ENCODE results near the gene GATM.
"Not testable (repeated sequence)": the region's sequence is repeated elsewhere in the genome, so short reads cannot be mapped to it uniquely, and the experiment has no call there.

GATM gene

GRCh38 chr15:45361878-45362277, 16.5 kb downstream of the GATM start:
- no peak for DNase-seq (ENCODE audit: low read depth in 4 of 4, low spot score in 1 of 4)

- no peak for DNase-seq (ENCODE audit: low read depth in 4 of 4, low spot score in 1 of 4)
Observed at GRCh38 chr15:45355860-45356259, 22.5 kb downstream of the GATM start.

DNA sequence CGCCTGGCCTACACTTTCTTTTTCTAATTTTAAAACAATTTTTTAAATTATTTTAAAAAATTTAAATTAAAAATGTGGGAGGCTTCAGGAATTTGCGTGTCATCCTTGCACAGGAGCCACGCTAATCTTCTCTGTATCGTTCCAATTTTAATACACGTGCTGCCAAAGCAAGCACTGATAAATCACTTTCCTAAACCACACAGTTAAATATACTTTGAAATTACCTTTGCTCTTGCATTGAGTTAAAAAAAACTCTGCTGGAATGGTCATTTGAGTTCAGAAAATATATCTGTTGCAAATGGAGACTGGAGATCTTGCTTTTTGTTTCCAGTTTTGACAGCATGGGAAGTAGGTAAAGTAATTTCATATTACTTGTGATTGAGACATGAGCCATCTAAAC, 23.6 kb downstream of the GATM start:
- no peak for DNase-seq (ENCODE audit: low read depth in 4 of 4, low spot score in 1 of 4)

- no peak for DNase-seq (ENCODE audit: low read depth in 4 of 4, low spot score in 1 of 4)
Observed at GRCh38 chr15:45351227-45351626, 27.1 kb downstream of the GATM start.

- no peak for DNase-seq (ENCODE audit: low read depth in 4 of 4, low spot score in 1 of 4)
Observed at GRCh38 chr15:45349623-45350022, 28.7 kb downstream of the GATM start.

DNA sequence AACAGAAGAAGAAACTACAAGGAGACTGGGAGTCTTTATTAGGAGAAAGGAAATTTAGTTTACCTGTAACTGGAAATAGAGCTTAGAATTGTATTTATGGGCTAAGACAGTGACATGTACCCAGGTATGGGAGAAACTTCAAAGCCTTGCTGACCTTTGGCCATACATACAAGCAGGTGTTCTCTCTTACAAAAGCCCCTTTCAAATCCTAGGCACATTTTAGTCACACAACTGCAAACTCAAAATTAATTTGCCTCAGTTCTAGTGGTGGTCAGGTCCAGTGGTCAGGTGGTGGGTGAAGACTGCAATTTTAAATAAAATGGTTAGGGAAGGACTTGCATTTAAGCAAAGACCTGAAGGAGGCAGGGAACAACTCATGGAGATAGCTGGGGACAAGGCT, 30.4 kb downstream of the GATM start:
- no peak for DNase-seq (ENCODE audit: low read depth in 4 of 4, low spot score in 1 of 4)

GRCh38 chr15:45347033-45347432, 31.3 kb downstream of the GATM start:
- no peak for DNase-seq (ENCODE audit: low read depth in 4 of 4, low spot score in 1 of 4)

DNA sequence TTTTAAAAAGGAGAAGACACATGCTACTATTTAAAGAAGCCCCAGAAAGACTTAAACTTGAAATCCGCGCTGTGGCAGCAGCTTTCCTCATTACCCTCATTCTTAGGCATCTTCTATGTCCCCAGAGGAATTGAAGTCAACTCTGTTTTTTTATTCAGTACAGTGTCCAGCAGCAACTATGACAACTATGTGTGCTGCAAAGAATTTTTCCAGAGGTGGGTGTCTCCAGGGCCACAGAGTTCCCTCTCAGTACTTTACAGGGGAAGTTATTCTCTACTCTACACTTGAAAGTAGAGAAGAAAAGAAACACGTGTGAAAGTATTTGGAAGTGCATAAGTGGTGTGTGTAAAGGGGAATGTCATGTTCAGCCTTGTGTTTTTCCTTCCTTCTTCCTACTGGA, 32.0 kb downstream of the GATM start:
- no peak for DNase-seq (ENCODE audit: low read depth in 4 of 4, low spot score in 1 of 4)

GRCh38 chr15:45343258-45343860, 35.0 kb downstream of the GATM start:
- no peak for DNase-seq (ENCODE audit: low read depth in 4 of 4, low spot score in 1 of 4)

DNA sequence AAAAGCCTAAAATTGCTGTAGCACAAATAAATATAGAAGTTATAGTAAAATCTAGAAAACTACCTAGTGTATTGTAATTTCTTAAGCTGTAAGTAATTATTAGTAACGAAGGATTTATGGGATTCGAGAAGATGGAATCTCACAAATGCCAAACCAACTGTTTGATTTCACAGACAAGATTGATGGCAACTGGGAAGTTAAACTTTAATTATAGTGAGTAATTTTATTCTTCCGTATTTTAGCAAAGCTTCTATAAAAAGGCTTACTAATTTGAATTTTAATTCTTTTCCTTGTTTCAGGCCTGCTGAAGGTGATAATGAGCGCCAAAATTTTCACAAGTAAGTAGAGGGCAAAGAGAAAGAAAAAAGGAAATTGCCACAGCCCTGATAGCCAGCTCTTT, 36.6 kb downstream of the GATM start:
- DNase-seq (ENCODE audit: low read depth in 4 of 4, low spot score in 1 of 4), result no peak

DNA sequence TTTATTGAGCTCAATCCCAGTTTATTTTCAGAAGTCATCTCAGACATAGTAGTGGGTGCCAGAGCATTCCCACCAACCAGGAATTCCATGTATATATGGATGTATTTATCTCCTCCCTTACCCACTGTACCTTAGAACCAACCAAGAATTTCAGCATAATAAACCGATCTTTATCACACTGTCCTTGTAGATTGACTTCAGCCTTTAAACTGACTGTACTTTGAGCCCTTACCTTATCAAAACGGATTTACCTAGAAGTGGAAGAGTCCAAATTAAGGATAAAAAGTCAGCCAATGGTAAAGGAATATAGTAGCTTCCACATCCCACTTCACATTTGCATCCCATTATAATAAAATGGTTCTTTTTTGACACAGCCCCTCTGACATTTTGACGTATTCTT, 37.9 kb downstream of the GATM start:
- DNase-seq (ENCODE audit: low read depth in 4 of 4, low spot score in 1 of 4), result no peak

- DNase-seq (ENCODE audit: low read depth in 4 of 4, low spot score in 1 of 4), result no peak
Observed at GRCh38 chr15:45338417-45338816, 39.9 kb downstream of the GATM start.

GRCh38 chr15:45337224-45337623, 41.1 kb downstream of the GATM start:
- DNase-seq (ENCODE audit: low read depth in 4 of 4, low spot score in 1 of 4), result no peak

DNA sequence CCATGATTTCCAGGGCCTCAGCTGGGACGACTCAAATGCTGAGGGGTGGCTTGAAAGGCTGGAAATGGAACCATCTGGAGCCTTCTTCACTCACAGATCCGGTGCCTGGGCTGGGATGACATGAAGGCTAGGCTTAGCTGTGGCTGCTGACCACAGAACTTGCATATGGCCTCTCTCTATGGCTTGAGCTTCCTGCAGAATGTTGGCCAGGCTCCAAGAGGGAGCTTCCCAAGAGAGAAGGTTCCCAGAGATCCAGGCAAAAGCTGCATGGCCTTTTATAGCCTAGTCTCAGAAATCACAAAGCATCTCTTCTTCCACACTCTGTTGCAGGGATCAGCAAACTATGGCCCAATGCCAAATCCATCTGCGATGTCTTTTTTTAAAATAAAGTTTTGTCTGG, 44.8 kb downstream of the GATM start:
- DNase-seq (ENCODE audit: low read depth in 4 of 4, low spot score in 1 of 4), result no peak

DNA sequence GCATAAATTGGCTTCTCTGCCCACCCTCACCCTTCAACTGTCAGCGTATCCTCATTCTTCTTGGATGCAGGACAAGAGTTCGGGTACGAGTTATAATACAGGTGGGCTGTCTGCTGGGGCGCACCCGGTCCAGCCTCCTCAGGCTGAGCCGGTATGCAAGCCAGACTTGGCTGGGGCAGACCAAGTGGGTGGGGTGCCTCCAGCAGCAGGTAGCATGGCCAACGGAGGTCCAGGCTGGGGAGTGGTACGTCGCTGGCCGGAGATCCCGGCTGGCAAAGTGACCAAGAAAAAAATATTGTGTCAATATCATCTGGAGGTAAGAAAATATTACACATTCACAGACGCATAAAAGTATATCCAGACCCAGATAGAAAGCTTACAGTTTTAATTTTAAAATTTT, 45.6 kb downstream of the GATM start:
- no peak for DNase-seq (ENCODE audit: low read depth in 4 of 4, low spot score in 1 of 4)

GRCh38 chr15:45331972-45332371, 46.4 kb downstream of the GATM start:
- no peak for DNase-seq (ENCODE audit: low read depth in 4 of 4, low spot score in 1 of 4)

GRCh38 chr15:45328663-45329062, 49.7 kb downstream of the GATM start:
- DNase-seq (ENCODE audit: low read depth in 4 of 4, low spot score in 1 of 4), result no peak

DNA sequence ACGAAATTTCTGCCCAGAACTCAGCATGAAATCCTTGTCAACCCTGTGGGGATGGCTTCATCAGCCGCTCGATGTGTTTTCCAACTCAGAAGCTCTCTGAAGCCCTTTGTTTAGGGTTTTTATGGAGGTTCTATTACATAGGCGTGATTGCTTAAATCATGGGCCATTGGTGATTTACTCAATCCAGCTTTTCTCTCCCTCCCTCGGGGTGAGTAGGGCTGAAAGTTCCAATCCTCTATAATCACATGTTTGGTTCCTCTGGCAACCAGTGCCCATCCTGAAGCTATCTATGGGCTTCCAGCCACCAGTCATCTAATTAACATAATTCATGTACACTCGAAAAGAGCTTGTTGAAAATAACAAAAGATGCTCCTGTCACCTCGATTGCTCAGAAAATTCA, 51.6 kb downstream of the GATM start:
- no peak for DNase-seq (ENCODE audit: low read depth in 4 of 4, low spot score in 1 of 4)

- DNase-seq (ENCODE audit: low read depth in 4 of 4, low spot score in 1 of 4), result no peak
Observed at GRCh38 chr15:45326280-45326679, 52.1 kb downstream of the GATM start.

- DNase-seq (ENCODE audit: low read depth in 4 of 4, low spot score in 1 of 4), result no peak
Observed at GRCh38 chr15:45320581-45321205, 57.7 kb downstream of the GATM start.

DNA sequence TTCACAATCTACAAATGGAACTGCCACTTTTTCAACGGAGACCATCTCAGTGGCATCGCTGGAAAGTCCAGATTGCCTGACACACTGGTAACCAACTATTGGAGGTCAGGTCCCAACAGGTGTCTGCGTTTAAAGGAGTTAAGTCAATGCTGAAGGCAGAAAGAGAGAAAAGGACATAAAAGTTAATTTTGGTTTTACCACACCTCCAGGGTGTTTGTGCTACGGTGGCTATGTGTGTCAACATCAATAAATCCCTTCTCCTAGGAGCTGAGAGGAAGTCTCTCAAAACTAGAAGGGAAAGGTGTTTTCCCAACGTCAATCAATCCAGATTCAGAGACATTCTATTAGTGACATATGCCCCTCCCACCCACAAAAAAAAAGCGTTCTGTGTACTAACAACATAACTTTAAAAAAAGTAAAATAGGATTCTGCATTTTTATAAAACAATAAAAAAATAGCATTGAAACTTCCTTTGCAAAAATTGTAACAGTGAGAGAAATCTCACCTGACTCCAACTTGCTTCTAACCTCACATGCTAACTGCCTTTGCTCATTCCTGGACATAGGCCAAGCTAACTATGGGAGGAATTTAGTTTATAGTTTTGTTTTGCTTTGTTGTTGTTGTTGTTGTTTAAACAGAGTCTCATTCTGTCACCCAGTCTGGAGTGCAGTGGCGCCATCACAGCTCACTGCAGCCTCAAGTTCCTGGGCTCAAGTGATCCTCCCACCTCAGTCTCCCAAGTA, 58.7 kb downstream of the GATM start:
- no peak for DNase-seq (ENCODE audit: low read depth in 4 of 4, low spot score in 1 of 4)

- DNase-seq (ENCODE audit: low read depth in 4 of 4, low spot score in 1 of 4), result no peak
Observed at GRCh38 chr15:45314960-45315359, 63.4 kb downstream of the GATM start.

DNA sequence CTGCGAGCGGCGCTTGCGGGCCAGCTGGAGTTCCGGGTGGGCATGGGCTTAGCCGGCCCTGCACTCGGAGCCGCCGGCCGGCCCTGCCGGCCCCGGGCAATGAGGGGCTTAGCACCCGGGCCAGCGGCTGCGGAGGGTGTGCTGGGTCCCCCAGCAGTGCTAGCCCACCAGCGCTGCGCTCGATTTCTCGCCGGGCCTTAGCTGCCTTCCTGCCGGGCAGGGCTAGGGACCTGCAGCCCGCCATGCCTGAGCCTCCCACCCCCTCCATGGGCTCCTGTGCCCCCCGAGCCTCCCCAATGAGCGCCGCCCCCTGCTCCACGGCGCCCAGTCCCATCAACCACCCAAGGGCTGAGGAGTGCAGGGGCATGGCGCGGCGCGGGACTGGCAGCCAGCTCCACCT, 64.2 kb downstream of the GATM start:
- not testable (repeated sequence) for DNase-seq (ENCODE audit: low read depth in 4 of 4, low spot score in 1 of 4)
